AG09309 (cell line): ENCODE measurements around the gene DAB2IP.

ENCODE experiments used
- DNase-seq: peaks from one replicate; pipeline ENCODE4 v3.0.0-alpha.2; 2010; ENCODE audit warnings: low read depth
- H3K4me3 ChIP-seq: 2 replicates; pipeline ENCODE4 v1.5.1; 2011; ENCODE audit warnings: mild to moderate bottlenecking, low read depth, low read length, moderate library complexity; ENCODE audit not compliant: control insufficient read depth
- TF ChIP-seq, protein P1 (sequence below): IDR thresholded peaks from 2 replicates; pipeline ENCODE4 v1.5.1; 2011; ENCODE audit warnings: mild to moderate bottlenecking, low read depth, low read length, inconsistent platforms; ENCODE audit not compliant: insufficient read depth, control insufficient read depth; ENCODE audit errors: missing control alignments

Gene DAB2IP

DNA sequence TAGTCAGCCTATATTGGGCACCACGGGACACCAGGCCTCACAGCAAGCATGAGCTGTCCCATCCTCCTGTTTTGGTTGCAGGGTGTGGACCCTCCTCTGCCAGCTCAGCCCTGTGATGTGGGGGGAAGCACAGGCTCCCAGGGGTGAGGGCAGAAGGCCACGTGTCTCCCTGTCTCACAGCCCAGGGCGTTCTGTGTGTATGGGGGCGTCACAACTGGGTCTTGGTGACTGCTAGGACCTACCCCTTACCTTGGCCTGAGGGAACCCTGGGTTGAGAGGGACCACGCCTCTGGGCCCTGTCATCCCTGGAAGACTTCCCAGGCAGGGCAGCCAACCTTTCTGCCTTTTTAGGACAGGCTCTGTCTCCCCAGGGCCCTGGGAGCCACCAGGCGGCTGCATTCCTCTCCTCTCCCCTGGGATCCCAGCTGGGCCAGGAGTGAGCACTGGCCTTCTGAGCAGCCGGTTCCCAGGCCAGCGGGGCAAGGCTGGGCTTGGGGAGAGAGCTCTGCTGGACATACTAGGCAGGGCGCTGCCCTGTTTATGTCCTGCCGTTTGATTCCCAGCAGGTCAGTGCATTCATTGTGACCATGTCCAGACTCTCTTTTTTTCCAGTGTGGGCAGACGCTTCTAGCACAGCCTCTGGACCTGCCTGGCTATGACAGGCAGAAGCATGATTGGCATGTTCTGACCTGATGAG is 97.4 kb downstream of the DAB2IP start:
- no peak overlapping the region for H3K4me3 ChIP-seq
- TF ChIP-seq, protein P1, sequence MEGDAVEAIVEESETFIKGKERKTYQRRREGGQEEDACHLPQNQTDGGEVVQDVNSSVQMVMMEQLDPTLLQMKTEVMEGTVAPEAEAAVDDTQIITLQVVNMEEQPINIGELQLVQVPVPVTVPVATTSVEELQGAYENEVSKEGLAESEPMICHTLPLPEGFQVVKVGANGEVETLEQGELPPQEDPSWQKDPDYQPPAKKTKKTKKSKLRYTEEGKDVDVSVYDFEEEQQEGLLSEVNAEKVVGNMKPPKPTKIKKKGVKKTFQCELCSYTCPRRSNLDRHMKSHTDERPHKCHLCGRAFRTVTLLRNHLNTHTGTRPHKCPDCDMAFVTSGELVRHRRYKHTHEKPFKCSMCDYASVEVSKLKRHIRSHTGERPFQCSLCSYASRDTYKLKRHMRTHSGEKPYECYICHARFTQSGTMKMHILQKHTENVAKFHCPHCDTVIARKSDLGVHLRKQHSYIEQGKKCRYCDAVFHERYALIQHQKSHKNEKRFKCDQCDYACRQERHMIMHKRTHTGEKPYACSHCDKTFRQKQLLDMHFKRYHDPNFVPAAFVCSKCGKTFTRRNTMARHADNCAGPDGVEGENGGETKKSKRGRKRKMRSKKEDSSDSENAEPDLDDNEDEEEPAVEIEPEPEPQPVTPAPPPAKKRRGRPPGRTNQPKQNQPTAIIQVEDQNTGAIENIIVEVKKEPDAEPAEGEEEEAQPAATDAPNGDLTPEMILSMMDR = no peak
- DNase-seq = no peak

DNA sequence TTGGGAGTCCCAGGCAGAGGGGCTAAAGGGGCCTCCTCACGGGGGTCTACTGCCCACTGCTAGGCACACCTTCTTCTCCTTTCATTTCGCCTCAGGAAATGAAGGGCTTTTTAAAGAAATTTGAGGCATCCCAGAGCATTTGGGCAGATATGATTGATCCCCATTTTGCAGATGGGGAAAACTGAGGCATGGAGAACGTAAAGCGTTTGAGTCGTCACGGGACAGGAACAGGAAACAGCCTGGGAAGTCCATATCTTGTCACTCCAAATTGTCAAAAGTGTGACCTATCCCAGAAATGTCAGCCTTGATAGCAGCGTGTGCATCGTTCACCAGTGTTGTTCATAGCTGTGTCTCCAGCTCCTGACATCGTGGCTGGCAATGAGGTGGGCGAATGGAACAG is 98.2 kb downstream of the DAB2IP start:
- TF ChIP-seq, protein P1 = no peak
- no peak overlapping the region for H3K4me3 ChIP-seq
- no peak for DNase-seq

DNA sequence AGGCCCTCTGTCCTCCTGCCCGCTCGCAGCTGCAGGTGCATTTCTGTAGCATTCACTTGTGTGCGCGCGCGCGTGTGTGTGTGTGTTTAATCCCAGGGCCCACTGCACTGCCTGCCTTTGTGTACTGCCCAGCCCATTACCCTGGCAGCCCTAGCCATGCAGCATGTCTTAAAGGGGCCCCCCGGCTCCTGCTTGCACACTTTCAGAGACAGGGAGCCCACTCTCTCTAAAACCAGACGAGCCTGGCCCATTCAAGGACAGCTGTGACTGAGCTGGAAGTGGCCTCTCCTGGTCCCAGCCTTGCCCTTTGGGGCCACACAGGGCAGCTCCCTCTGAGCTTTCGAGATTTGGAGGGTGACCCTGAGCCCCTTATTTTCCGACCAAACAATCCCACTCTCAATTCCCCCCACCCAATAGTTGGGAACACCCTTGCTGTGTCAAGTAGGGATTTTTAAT is 98.9 kb downstream of the DAB2IP start:
- no peak for DNase-seq
- TF ChIP-seq, protein P1 = no peak
- no peak overlapping the region for H3K4me3 ChIP-seq

DNA sequence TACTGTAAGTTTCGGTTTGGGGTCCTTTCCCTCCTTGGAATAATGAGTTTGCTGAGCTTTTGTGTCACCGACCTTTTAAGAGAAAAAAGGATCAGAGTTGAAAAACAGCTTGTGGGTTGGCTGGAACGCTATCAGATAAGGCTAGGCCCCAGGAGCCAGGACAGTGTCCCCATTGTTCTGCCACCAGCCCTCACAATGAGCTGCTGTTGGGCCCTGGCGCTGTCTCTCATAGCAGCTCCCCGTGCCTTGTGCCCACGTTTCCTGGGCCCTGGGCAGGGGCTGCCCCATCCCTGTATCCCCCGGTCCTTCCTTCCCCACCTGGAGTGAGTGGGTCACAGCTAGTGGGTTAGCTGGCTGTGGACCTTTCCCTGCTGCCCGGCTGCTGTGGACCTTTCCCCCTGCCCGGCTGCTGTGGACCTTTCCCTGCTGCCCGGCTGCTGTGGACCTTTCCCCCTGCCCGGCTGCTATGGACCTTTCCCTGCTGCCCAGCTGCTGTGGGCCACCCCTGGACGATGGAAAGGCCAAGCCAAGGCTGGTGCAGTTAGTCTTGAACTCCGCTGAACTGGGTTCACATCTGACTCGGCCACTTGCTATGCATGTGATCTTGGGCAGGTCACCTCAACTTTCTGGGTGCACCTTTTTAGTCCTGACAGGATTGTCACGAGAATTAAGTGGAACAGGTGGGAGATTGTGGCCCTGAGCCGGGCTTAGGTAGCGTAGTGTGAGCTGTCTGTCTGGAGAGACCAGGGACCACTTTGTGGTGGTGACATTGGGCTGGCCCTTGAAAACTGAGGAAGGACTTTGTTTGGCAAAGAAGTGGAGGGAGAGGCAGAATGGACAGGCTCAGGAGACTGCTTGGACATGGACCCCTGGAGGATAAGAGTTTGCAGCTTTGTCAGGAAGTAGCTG is 99.5 kb downstream of the DAB2IP start:
- no peak for DNase-seq
- TF ChIP-seq, protein P1 = no peak
- H3K4me3 ChIP-seq = no peak overlapping the region

DNA sequence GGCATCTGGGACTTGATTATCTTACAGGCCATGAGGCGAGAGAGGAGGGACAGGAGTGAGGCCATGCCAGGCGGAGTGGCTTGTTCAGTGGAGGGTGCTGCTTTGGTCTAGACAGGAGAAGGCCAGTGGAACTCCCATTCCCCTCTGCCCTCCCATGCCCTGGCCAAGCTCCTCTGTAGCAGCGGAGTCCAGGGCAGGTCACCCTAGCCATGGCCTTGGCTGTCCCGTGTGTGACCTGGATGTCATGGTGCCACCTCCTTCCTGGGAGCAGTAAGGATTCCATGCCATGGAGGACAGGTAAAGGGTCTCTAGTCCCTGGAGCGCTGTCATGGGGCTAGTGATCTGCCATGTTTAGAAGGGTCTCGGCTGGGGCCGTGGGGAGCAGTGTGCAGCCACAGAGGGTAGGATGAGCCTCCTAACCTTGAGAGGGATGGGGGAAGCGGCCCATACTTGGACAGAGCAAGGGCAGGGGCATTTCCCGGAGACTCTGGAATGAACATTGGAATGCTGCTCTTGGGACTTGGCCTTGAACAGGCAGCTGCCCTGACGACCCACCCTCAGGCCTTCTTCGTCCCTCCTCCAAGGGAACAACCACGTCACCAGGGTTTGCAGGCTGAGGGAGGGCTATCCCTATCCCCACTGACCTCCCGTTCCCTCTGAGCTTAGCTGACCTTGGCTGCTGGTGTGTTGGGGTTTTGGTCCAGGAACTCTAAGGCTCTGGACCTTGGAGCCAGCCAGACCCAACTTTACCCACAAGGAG is 100.4 kb downstream of the DAB2IP start:
- H3K4me3 ChIP-seq = no peak overlapping the region
- TF ChIP-seq, protein P1 = no peak
- DNase-seq = no peak

DNA sequence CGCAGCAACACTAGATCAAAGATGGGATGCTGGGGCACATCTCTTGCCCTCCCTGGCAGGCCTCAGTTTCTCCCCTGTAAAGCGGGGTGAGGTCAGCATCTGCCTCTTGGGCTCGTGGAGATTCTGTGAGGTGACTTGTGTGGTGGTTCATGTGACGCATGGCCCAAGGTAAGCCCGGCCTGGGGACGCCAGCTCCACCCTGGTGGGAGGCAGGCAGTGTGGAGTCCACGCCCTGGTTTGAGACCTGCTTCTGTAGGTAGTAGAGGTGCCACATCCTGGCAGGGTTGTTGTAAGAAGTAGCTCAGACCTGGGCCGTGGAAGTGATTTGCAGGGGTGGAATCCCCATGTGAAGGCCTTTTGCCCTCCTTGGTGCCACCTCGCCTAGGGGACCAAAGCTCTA is 101.5 kb downstream of the DAB2IP start:
- no peak for DNase-seq
- TF ChIP-seq, protein P1 = no peak
- no peak overlapping the region for H3K4me3 ChIP-seq
